HG02840 (cell line): ENCODE measurements around the gene ZMYM5.
"Not testable (repeated sequence)": the region's sequence is repeated elsewhere in the genome, so short reads cannot be mapped to it uniquely, and the experiment has no call there.

Experiments
- ATAC-seq: cut with Tn5 transposase; IDR thresholded peaks from one replicate; pipeline ENCODE4 v1.9.1; 2021; ENCODE audit warnings: mild to moderate bottlenecking, moderate library complexity, moderate number of reproducible peaks; ENCODE audit not compliant: unreplicated experiment, low FRiP score

Gene ZMYM5

GRCh38 chr13:19863323-19864023 lies at the start of gene ZMYM5:
ZMYM5 (minus strand) TSS chr13:19863649; CDS start chr13:19852180, 11,469 bp downstream.
- peak; percentile 85 for ATAC-seq

- no peak for ATAC-seq
Measured at GRCh38 chr13:19910336-19911072, 47.1 kb upstream of the ZMYM5 start.

GRCh38 chr13:19908350-19908986 lies 45.0 kb upstream of the ZMYM5 start:
- no peak for ATAC-seq

- not testable (repeated sequence) for ATAC-seq
Measured at GRCh38 chr13:19905487-19906195, 42.2 kb upstream of the ZMYM5 start.

GRCh38 chr13:19890030-19890429 lies 26.6 kb upstream of the ZMYM5 start:
- no peak for ATAC-seq

GRCh38 chr13:19888799-19889198 lies 25.4 kb upstream of the ZMYM5 start:
- ATAC-seq, result no peak

GRCh38 chr13:19882231-19882630 lies 18.8 kb upstream of the ZMYM5 start:
- ATAC-seq, result no peak

GRCh38 chr13:19881641-19882040 lies 18.2 kb upstream of the ZMYM5 start:
- no peak for ATAC-seq

- ATAC-seq, result peak; percentile 3
Measured at GRCh38 chr13:19864746-19865309, 1.4 kb upstream of the ZMYM5 start.

GRCh38 chr13:19864024-19864745 lies 736 bp upstream of the ZMYM5 start:
- peak; percentile 28 for ATAC-seq

- no peak for ATAC-seq
Measured at GRCh38 chr13:19862481-19863313, 752 bp downstream of the ZMYM5 start.

- ATAC-seq, result no peak
Measured at GRCh38 chr13:19861762-19862161, 1.7 kb downstream of the ZMYM5 start.

GRCh38 chr13:19860884-19861655 lies 2.4 kb downstream of the ZMYM5 start:
- ATAC-seq, result no peak

GRCh38 chr13:19857637-19858036 lies 5.8 kb downstream of the ZMYM5 start:
- not testable (repeated sequence) for ATAC-seq

GRCh38 chr13:19852766-19853165 lies 10.7 kb downstream of the ZMYM5 start:
- ATAC-seq, result no peak

GRCh38 chr13:19845758-19846157 lies 17.7 kb downstream of the ZMYM5 start:
- ATAC-seq, result no peak

- ATAC-seq, result no peak
Measured at GRCh38 chr13:19838865-19839275, 24.6 kb downstream of the ZMYM5 start.

GRCh38 chr13:19836472-19836871 lies 27.0 kb downstream of the ZMYM5 start:
- ATAC-seq, result no peak
